Brain microvascular endothelial cell (primary cell): ENCODE results near the gene TNS3.
A peak's percentile ranks its signal among the peaks of the same experiment; 100 is the strongest.

Source experiments
- DNase-seq: peaks from one replicate; pipeline ENCODE4 v3.0.0-alpha.2; 2020
- H3K27ac ChIP-seq: fragments of 250-450 bp; sonication (Bioruptor Pico); 2 replicates; pipeline ENCODE4 v1.5.1; 2020; ENCODE audit warnings: mild to moderate bottlenecking, moderate library complexity
- H3K27me3 ChIP-seq: fragments of 250-450 bp; sonication (Bioruptor Pico); replicated peaks from 2 replicates; pipeline ENCODE4 v1.5.1; 2020; ENCODE audit warnings: mild to moderate bottlenecking
- H3K36me3 ChIP-seq: fragments of 250-450 bp; sonication (Bioruptor Pico); replicated peaks from 2 replicates; pipeline ENCODE4 v1.5.1; 2020; ENCODE audit warnings: mild to moderate bottlenecking
- H3K4me3 ChIP-seq: 2 replicates; pipeline ENCODE4 v1.5.1; 2011; ENCODE audit warnings: low read depth, mild to moderate bottlenecking, control low read depth, low read length, moderate library complexity
- in situ Hi-C: cut with HindIII; loops from 2 replicates; pipeline ENCODE4 v1.10.0; 2017; ENCODE audit warnings: low sequenced_read_pairs, low pct_ligation_motif_present
- TF ChIP-seq, protein P1 (sequence below): IDR thresholded peaks from 2 replicates; pipeline ENCODE4 v1.5.1; 2011; ENCODE audit warnings: low read depth, mild to moderate bottlenecking, moderate library complexity, low read length, control low read depth, inconsistent platforms; ENCODE audit errors: missing control alignments

Gene TNS3

DNA sequence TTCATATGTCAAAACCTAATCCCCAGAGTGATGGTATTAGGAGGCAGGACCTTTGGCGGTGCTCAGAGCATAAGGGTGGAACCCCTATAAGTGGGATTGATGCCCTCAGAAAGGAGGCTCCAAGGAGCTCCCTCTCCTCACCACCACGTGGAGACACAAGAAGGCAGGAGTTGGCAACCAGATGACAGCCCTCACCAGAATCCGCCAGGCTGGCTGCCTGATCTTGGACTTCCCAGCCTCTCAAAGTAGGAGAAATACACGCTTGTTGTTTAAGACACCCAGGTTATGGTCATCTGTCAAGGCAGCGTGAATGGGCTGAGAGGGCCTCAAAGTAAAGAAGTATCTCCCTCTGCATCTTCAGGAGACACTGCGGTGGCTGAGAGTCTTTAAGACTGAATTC is 187.7 kb downstream of the TNS3 start:
- TF ChIP-seq, protein P1, sequence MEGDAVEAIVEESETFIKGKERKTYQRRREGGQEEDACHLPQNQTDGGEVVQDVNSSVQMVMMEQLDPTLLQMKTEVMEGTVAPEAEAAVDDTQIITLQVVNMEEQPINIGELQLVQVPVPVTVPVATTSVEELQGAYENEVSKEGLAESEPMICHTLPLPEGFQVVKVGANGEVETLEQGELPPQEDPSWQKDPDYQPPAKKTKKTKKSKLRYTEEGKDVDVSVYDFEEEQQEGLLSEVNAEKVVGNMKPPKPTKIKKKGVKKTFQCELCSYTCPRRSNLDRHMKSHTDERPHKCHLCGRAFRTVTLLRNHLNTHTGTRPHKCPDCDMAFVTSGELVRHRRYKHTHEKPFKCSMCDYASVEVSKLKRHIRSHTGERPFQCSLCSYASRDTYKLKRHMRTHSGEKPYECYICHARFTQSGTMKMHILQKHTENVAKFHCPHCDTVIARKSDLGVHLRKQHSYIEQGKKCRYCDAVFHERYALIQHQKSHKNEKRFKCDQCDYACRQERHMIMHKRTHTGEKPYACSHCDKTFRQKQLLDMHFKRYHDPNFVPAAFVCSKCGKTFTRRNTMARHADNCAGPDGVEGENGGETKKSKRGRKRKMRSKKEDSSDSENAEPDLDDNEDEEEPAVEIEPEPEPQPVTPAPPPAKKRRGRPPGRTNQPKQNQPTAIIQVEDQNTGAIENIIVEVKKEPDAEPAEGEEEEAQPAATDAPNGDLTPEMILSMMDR, result no peak
- H3K36me3 ChIP-seq, result peaks cover 33% of the 10 kb centered on the region
- no peak overlapping the region for H3K27ac ChIP-seq
- in situ Hi-C loops, result no loop called here
- H3K27me3 ChIP-seq, result no peaks in the 10 kb centered on the region
- no peak for DNase-seq
- H3K4me3 ChIP-seq, result no peak overlapping the region

DNA sequence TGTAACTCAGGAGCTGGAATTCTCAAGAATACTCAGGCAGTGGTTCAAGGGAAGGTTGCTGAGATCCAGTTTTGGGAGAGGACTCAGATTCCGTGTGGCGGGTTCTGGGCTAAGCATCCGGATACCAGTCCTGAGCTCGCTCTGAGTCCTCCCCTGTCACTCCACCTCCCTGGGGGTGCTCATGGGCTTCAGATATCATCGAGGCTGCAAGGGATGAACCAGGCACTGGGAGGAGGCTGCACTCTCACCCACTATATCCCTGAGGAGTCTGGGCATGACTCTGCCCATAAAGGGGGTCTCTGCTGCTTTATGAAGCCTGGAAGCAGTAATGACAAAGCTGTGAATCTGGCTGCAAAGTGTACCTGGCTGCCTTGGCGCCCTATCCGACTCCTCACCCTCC is 188.5 kb downstream of the TNS3 start:
- no peak overlapping the region for H3K4me3 ChIP-seq
- TF ChIP-seq, protein P1, result no peak
- in situ Hi-C loops, result no loop called here
- no peaks in the 10 kb centered on the region for H3K27me3 ChIP-seq
- H3K27ac ChIP-seq, result no peak overlapping the region
- DNase-seq, result no peak
- H3K36me3 ChIP-seq, result peaks cover 33% of the 10 kb centered on the region

DNA sequence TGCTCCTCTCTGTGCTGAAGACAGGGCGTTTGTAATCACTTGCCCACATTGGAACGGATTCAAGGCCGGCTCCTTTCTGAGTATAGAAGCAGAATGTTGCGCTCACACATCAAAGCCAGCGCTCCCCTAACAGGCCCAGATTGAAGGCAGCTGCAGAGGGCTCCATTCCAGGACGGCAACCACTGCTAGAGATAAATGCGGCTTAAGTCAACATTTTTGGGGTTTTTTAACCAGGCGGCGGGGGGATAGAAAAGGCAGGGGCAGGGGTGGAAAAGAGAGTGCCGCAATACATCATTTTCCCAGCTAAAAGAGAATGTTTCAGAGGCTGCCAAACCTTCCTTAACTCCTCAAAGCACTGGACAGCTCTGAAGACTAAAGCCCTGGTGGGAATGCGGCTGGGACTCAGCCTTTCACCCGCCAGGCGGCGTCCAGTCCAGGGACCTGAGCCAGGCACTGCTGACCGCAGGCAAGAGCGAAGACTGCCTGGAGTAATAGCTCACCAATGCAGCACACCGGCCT is 189.6 kb downstream of the TNS3 start:
- in situ Hi-C loops, result no loop called here
- Histone ChIP-seq H3K36me3 (peaks cover 33% of the 10 kb centered on the region), H3K27ac (no peak overlapping the region), H3K4me3 (no peak overlapping the region), H3K27me3 (no peaks in the 10 kb centered on the region)
- DNase-seq, result peak; percentile 14
- TF ChIP-seq, protein P1, result peak; percentile 51

DNA sequence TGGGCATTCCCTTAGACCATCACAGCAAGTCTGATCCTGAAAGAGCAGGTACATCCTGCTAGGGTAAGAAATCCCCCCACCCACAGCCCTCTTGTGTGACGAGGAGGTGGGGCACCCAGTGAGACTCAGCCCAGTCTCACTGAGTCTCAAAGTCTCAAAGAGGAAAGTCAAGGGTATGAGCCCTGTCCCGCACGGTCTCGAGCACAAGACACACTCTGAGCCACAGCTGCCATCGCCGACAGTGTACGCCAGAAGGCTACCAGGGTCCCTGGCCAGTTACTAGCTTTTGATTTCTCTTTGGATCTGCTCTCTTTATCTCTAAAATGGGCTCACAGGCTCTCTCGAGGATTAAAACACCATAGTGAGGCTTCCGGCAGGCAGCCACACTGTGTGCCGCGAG is 190.2 kb downstream of the TNS3 start:
- TF ChIP-seq, protein P1, result no peak
- H3K36me3 ChIP-seq, result peaks cover 31% of the 10 kb centered on the region
- H3K4me3 ChIP-seq, result no peak overlapping the region
- in situ Hi-C loops, result no loop called here
- no peak overlapping the region for H3K27ac ChIP-seq
- no peaks in the 10 kb centered on the region for H3K27me3 ChIP-seq
- no peak for DNase-seq

DNA sequence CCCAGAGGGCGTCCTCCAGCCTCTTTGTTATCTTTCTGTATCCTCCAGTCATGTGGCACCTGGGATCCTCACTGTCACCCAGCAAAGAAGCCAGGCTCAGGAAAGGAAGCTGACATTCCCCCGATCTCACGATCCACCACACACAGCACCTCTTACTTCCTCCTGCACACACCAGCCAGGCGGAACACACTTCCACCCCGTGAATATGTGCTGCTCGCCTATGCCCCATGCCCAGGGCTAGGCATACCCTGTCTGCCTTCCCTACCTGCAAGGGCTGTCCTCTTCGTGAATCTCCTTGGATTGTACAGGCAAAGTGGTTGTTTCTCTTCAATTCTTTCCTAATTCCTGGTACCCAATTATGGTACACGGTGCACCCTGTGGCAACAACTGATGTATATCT is 191.0 kb downstream of the TNS3 start:
- Histone ChIP-seq H3K4me3 (no peak overlapping the region), H3K36me3 (peaks cover 24% of the 10 kb centered on the region), H3K27me3 (no peaks in the 10 kb centered on the region), H3K27ac (no peak overlapping the region)
- TF ChIP-seq, protein P1, result no peak
- in situ Hi-C loops, result no loop called here
- no peak for DNase-seq

DNA sequence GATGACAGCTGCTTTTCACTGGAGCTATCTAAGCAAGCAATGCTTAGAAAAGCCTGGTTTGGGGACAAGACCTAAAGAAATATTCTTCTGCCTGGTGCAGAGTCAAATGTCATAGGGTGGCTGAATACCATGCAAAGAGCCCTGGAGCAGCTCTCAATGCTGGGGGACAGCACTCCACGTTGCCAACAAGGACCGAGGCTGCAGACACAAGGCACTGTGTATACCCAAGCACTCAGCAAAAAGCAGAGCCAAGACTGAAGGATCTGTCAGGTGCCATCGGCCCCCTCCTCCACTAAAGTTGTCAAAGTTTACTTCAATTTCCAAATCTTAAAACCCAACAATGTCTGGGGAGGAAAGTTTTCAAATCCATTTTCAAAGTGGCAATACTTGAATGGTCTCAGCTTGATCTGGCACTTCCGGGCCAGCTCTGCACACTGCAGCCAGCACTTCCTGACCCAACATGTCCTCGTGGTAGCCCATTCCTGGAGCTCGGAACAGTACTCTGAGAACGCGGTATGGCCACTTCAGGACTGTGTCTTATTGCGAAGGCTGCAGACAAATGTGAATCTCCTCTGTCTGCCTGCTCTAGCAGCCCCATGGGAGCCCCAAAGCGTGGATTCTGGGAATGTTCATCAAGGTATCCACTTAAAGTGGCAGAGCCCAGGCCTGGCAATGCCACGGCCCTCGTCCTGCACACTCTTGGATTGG is 191.8 kb downstream of the TNS3 start:
- Histone ChIP-seq H3K27me3 (no peaks in the 10 kb centered on the region), H3K27ac (no peak overlapping the region), H3K36me3 (peaks cover 16% of the 10 kb centered on the region), H3K4me3 (no peak overlapping the region)
- DNase-seq, result no peak
- TF ChIP-seq, protein P1, result no peak
- in situ Hi-C loops, result no loop called here
